CD8-positive, alpha-beta memory T cell (primary cell): ENCODE results near the gene GRPEL2. TPM values are rescaled to one million over a fixed set of nuclear protein-coding genes. Genes with fewer than 3 reads are reported as not detected.

Experiments
- CTCF ChIA-PET: fragments of 350-600 bp; sonication (Branson Sonifier 250); formaldehyde crosslinking; loops from one replicate; lab custom pipeline; 2021; ENCODE audit warnings: antibody characterized with exemption; lab: Charles Lee
- POLR2A ChIA-PET: fragments of 350-600 bp; sonication (Branson Sonifier 250); formaldehyde crosslinking; loops from one replicate; lab custom pipeline; 2021; ENCODE audit warnings: antibody characterized with exemption; lab: Charles Lee
- DNase-seq, 5 donors: peaks; one replicate each; pipeline versions ENCODE4 v3.0.0 to v3.0.0-alpha.2; 2020 to 2022; ENCODE audit warnings: mixed read lengths in 1 of 5
- H3K27ac ChIP-seq: one replicate; pipeline ENCODE4 v1.7.0; 2013; ENCODE audit warnings: low read depth, mild to moderate bottlenecking, low read length, moderate library complexity
- H3K27me3 ChIP-seq: 2 replicates; pipeline ENCODE4 v1.7.0; 2013; ENCODE audit warnings: low read length, mild to moderate bottlenecking; ENCODE audit not compliant: insufficient read depth, poor library complexity, severe bottlenecking
- H3K36me3 ChIP-seq: 2 replicates; pipeline ENCODE4 v1.7.0; 2013; ENCODE audit warnings: mild to moderate bottlenecking, low read length, moderate library complexity; ENCODE audit not compliant: insufficient read depth
- H3K4me1 ChIP-seq: 2 replicates; pipeline ENCODE4 v1.7.0; 2013; ENCODE audit warnings: mild to moderate bottlenecking, low read length, moderate library complexity; ENCODE audit not compliant: insufficient read depth
- H3K4me3 ChIP-seq: 2 replicates; pipeline ENCODE4 v1.7.0; 2013; ENCODE audit warnings: mild to moderate bottlenecking, low read length
- H3K9me3 ChIP-seq: 2 replicates; pipeline ENCODE4 v1.7.0; 2013; ENCODE audit warnings: mild to moderate bottlenecking, low read length
- H3K27ac Mint-ChIP-seq, 8 donors: one replicate each; pipeline ENCODE4 v1.8.0; 2020 to 2021; ENCODE audit warnings: mixed read lengths in 8 of 8, mild to moderate bottlenecking in 6 of 8, inconsistent platforms in 3 of 8, moderate library complexity in 3 of 8
- H3K27me3 Mint-ChIP-seq, 2 donors: one replicate each; pipeline ENCODE4 v1.8.0; 2020 to 2021; ENCODE audit warnings: mixed read lengths in 2 of 2, mild to moderate bottlenecking in 1 of 2, moderate library complexity in 1 of 2
- H3K36me3 Mint-ChIP-seq, 3 donors: one replicate each; pipeline ENCODE4 v1.8.0; 2020 to 2021; ENCODE audit warnings: mixed read lengths in 3 of 3, inconsistent platforms in 1 of 3, mild to moderate bottlenecking in 1 of 3
- H3K4me1 Mint-ChIP-seq, 3 donors: one replicate each; pipeline ENCODE4 v1.8.0; 2020 to 2021; ENCODE audit warnings: mixed read lengths in 3 of 3, inconsistent platforms in 1 of 3, mild to moderate bottlenecking in 1 of 3
- H3K4me3 Mint-ChIP-seq, 7 donors: one replicate each; pipeline ENCODE4 v1.8.0; 2020 to 2021; ENCODE audit warnings: mixed read lengths in 7 of 7, mild to moderate bottlenecking in 6 of 7, moderate library complexity in 4 of 7, inconsistent platforms in 2 of 7
- H3K9me3 Mint-ChIP-seq, 5 donors: one replicate each; pipeline ENCODE4 v1.8.0; 2020 to 2022; ENCODE audit warnings: mixed read lengths in 5 of 5, mild to moderate bottlenecking in 3 of 5, moderate library complexity in 2 of 5, inconsistent platforms in 1 of 5
- polyA plus RNA-seq: library from polyadenylated mRNA; unstranded; fragments of 300-500 nt; fragmentation: Illumina TruSeq; gene quantifications from one replicate; pipeline ENCODE4 v1.2.3, GENCODE V29; 2021
- total RNA-seq, 2 experiments: library from RNA; stranded (reverse); gene quantifications; one replicate each; pipeline ENCODE4 v1.2.3, GENCODE V29; 2021

The GRPEL2 gene
- total and polyA plus RNA-seq, 3 experiments from 2014 or later: 4.5 to 36.5 (median 33.4) TPM

DNA sequence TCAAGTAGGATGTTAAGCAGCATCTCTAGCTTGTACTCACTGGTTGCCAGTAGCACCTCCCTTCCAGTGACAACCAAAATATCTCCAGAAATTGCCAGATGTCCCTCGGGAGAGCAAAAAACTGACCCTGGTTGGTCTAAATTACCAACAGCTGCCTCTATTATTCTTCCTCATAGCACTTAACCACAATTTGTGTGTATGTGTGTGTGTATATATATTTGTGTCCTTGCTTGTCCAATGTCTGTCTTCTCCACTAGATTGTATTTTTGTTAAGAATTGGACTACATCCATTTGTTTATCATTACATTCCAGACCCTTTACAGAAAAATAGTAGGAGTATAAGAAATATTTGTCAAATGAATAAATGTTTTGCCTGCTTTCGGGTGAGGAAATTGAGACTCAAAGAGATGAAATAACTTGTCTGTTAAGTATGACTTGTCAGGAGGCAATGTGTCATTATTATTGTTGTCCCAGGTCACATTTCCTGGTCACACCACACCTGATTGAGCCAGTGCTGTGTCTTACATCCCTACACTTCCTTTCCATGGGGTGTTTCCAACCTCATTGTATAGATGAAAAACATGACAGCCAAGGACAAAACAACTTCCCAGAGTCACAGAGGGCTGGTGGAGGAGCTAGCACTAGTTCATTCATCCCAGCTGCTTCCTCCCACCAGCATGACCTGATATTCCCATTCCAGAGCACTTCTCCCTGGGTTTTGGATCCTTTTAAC, 11.4 kb upstream of the GRPEL2 start:
- peaks cover 3 to 10% of the 10 kb centered on the region in 2 donors for H3K27me3 Mint-ChIP-seq
- H3K27ac Mint-ChIP-seq: no peak overlapping the region
- no peaks in the 10 kb centered on the region for H3K4me1 Mint-ChIP-seq
- H3K9me3 Mint-ChIP-seq: no peaks in the 10 kb centered on the region
- no peaks in the 10 kb centered on the region for H3K36me3 Mint-ChIP-seq
- Histone ChIP-seq H3K36me3 (no peaks in the 10 kb centered on the region), H3K4me3 (no peak overlapping the region), H3K27ac (no peak overlapping the region), H3K9me3 (no peaks in the 10 kb centered on the region), H3K4me1 (no peaks in the 10 kb centered on the region), H3K27me3 (no peaks in the 10 kb centered on the region)
- POLR2A ChIA-PET: no interaction called here
- DNase-seq: no peak
- CTCF ChIA-PET: interaction anchor here (1.0 to 1.7 kb wide), 3 partner anchors 16 to 37 kb away, joined by 3 to 5 read pairs (median 3); no protein-coding TSS in a partner anchor
- no peak overlapping the region for H3K4me3 Mint-ChIP-seq

GRCh38 chr5:149337736-149338135, 7.6 kb upstream of the GRPEL2 start:
- no peaks in the 10 kb centered on the region for H3K4me1 ChIP-seq
- ChIA-PET CTCF (no interaction called here), POLR2A (no interaction called here)
- H3K36me3 Mint-ChIP-seq: no peaks in the 10 kb centered on the region
- DNase-seq: no peak
- no peak overlapping the region for H3K27ac Mint-ChIP-seq
- H3K4me3 Mint-ChIP-seq: no peak overlapping the region
- H3K9me3 ChIP-seq: no peaks in the 10 kb centered on the region
- H3K36me3 ChIP-seq: no peaks in the 10 kb centered on the region
- no peaks in the 10 kb centered on the region for H3K4me1 Mint-ChIP-seq
- no peak overlapping the region for H3K27ac ChIP-seq
- H3K9me3 Mint-ChIP-seq: no peaks in the 10 kb centered on the region
- H3K27me3 ChIP-seq: no peaks in the 10 kb centered on the region
- no peak overlapping the region for H3K4me3 ChIP-seq
- H3K27me3 Mint-ChIP-seq: peaks cover 3 to 14% of the 10 kb centered on the region in 2 donors

- Histone ChIP-seq H3K9me3 (no peaks in the 10 kb centered on the region), H3K36me3 (no peaks in the 10 kb centered on the region), H3K4me1 (no peaks in the 10 kb centered on the region), H3K27ac (no peak overlapping the region), H3K27me3 (no peaks in the 10 kb centered on the region), H3K4me3 (no peak overlapping the region)
- Mint-ChIP-seq H3K4me3 (no peak overlapping the region), H3K36me3 (no peaks in the 10 kb centered on the region), H3K4me1 (peaks cover 0 to under 1% (median 0%) of the 10 kb centered on the region in 3 donors), H3K27me3 (peaks cover 3 to 14% of the 10 kb centered on the region in 2 donors), H3K9me3 (no peaks in the 10 kb centered on the region), H3K27ac (no peak overlapping the region)
- POLR2A ChIA-PET: no interaction called here
- CTCF ChIA-PET: interaction anchor here (0.7 kb wide), 1 partner anchor 459 kb away, joined by 3 read pairs; no protein-coding TSS in a partner anchor
- DNase-seq: no peak
Observed at GRCh38 chr5:149338364-149338763, 6.9 kb upstream of the GRPEL2 start.

GRCh38 chr5:149340920-149341319, 4.4 kb upstream of the GRPEL2 start:
- H3K27ac ChIP-seq: no peak overlapping the region
- Mint-ChIP-seq H3K9me3 (no peaks in the 10 kb centered on the region), H3K27me3 (peaks cover 0 to 9% of the 10 kb centered on the region in 2 donors), H3K4me1 (peaks cover 15 to 22% (median 19%) of the 10 kb centered on the region in 3 donors), H3K36me3 (peaks cover 0 to 8% (median 0%) of the 10 kb centered on the region in 3 donors), H3K4me3 (no peak overlapping the region), H3K27ac (no peak overlapping the region)
- ChIA-PET CTCF (interaction anchor here (2.0 kb wide), 1 partner anchor 26 kb away, joined by 7 read pairs; no protein-coding TSS in a partner anchor), POLR2A (no interaction called here)
- H3K27me3 ChIP-seq: no peaks in the 10 kb centered on the region
- peaks cover 12% of the 10 kb centered on the region for H3K4me1 ChIP-seq
- no peak for DNase-seq
- H3K4me3 ChIP-seq: no peak overlapping the region
- H3K36me3 ChIP-seq: no peaks in the 10 kb centered on the region
- no peaks in the 10 kb centered on the region for H3K9me3 ChIP-seq

DNA sequence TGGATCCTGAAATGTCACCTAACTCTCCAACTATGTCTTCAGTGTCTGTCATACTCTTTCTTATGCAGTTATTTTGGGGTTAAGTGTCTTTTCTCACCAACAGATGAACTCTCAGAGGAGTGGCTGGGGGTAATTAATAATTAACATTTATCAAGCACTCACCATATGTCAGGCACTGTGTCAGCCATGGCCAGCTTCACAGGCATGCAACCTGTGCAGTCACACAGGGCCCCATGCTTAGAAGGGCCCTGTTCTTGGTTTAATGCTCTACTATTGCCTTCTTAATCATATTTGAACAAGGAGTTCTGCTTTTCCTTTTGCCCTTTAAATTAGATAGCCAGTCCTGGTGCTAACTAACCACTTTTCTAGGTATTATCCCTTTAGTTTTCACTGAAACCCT, 3.4 kb upstream of the GRPEL2 start:
- peak overlapping the region in 1 of 8 donors; percentile 27 for H3K27ac Mint-ChIP-seq
- POLR2A ChIA-PET: no interaction called here
- H3K27me3 Mint-ChIP-seq: peaks cover 0 to 9% of the 10 kb centered on the region in 2 donors

GRCh38 chr5:149344151-149344550, 1.1 kb upstream of the GRPEL2 start:
- peak in 2 of 5 donors; percentile 6 to 38 for DNase-seq
- Histone ChIP-seq H3K27me3 (no peaks in the 10 kb centered on the region), H3K4me1 (peaks cover 41% of the 10 kb centered on the region), H3K36me3 (peaks cover 2% of the 10 kb centered on the region), H3K4me3 (no peak overlapping the region), H3K9me3 (no peaks in the 10 kb centered on the region), H3K27ac (no peak overlapping the region)
- ChIA-PET CTCF (interaction anchor here (0.6 to 2.0 kb wide), 6 partner anchors 14 to 205 kb away, joined by 3 to 9 read pairs (median 4); partner anchors contain the start of genes ABLIM3 and PCYOX1L), POLR2A (interaction anchor here (0.7 to 3.7 kb wide), 4 partner anchors 9 to 21 kb away, joined by 3 to 39 read pairs (median 5); partner anchors contain the start of gene PCYOX1L)
- Mint-ChIP-seq H3K27me3 (peaks cover 0 to 4% of the 10 kb centered on the region in 2 donors), H3K9me3 (no peaks in the 10 kb centered on the region), H3K27ac (peak overlapping the region; percentile 58 to 93 (median 82)), H3K4me3 (peak overlapping the region in 5 of 7 donors; percentile 16 to 71 (median 28)), H3K4me1 (peaks cover 41 to 53% (median 50%) of the 10 kb centered on the region in 3 donors), H3K36me3 (peaks cover 5 to 28% (median 6%) of the 10 kb centered on the region in 3 donors)

More for the DNA sequence above, 3.4 kb upstream of the GRPEL2 start:
- Histone ChIP-seq H3K4me1 (peaks cover 18% of the 10 kb centered on the region), H3K36me3 (no peaks in the 10 kb centered on the region), H3K9me3 (no peaks in the 10 kb centered on the region), H3K27ac (no peak overlapping the region), H3K4me3 (no peak overlapping the region), H3K27me3 (no peaks in the 10 kb centered on the region)
- CTCF ChIA-PET: interaction anchor here (1.6 to 2.0 kb wide), 2 partner anchors 25 kb away, joined by 5 to 7 read pairs; no protein-coding TSS in a partner anchor
- Mint-ChIP-seq H3K4me1 (peaks cover 22 to 30% (median 27%) of the 10 kb centered on the region in 3 donors), H3K9me3 (no peaks in the 10 kb centered on the region), H3K4me3 (no peak overlapping the region), H3K36me3 (peaks cover 0 to 14% (median 0%) of the 10 kb centered on the region in 3 donors)
- DNase-seq: no peak

- Histone ChIP-seq H3K9me3 (no peaks in the 10 kb centered on the region), H3K36me3 (peaks cover 19% of the 10 kb centered on the region), H3K27ac (peak overlapping the region; percentile 78), H3K27me3 (no peaks in the 10 kb centered on the region), H3K4me3 (peak overlapping the region; percentile 96), H3K4me1 (peaks cover 58% of the 10 kb centered on the region)
- peak in 2 of 5 donors; percentile 3 to 19 for DNase-seq
- Mint-ChIP-seq H3K27ac (peak overlapping the region; percentile 72 to 93 (median 90)), H3K4me3 (peak overlapping the region; percentile 81 to 95 (median 95)), H3K36me3 (peaks cover 17 to 45% (median 19%) of the 10 kb centered on the region in 3 donors), H3K9me3 (no peaks in the 10 kb centered on the region), H3K27me3 (no peaks in the 10 kb centered on the region), H3K4me1 (peaks cover 53 to 67% (median 65%) of the 10 kb centered on the region in 3 donors)
- ChIA-PET CTCF (interaction anchor here (0.8 to 4.3 kb wide), 7 partner anchors 9 to 615 kb away, joined by 3 to 25 read pairs (median 6); partner anchors contain the start of gene PCYOX1L), POLR2A (interaction anchor here (1.8 to 3.7 kb wide), 2 partner anchors 10 to 12 kb away, joined by 4 to 39 read pairs; partner anchors contain the start of gene PCYOX1L)
Observed at GRCh38 chr5:149345892-149346222, 558 bp downstream of the GRPEL2 start.
